Activated T-helper 1 cell treated with anti-CD3 and anti-CD28 coated beads, Interleukin-2, amount 50 U/mL, for 16 hours (primary cell): Measurements from ENCODE around the gene ATXN10.

Experiments
- DNase-seq, 2 donors: peaks; one replicate each; pipeline ENCODE4 v3.0.0-alpha.2; 2020; ENCODE audit warnings: low read depth in 1 of 2, low spot score in 1 of 2

Gene ATXN10

DNA sequence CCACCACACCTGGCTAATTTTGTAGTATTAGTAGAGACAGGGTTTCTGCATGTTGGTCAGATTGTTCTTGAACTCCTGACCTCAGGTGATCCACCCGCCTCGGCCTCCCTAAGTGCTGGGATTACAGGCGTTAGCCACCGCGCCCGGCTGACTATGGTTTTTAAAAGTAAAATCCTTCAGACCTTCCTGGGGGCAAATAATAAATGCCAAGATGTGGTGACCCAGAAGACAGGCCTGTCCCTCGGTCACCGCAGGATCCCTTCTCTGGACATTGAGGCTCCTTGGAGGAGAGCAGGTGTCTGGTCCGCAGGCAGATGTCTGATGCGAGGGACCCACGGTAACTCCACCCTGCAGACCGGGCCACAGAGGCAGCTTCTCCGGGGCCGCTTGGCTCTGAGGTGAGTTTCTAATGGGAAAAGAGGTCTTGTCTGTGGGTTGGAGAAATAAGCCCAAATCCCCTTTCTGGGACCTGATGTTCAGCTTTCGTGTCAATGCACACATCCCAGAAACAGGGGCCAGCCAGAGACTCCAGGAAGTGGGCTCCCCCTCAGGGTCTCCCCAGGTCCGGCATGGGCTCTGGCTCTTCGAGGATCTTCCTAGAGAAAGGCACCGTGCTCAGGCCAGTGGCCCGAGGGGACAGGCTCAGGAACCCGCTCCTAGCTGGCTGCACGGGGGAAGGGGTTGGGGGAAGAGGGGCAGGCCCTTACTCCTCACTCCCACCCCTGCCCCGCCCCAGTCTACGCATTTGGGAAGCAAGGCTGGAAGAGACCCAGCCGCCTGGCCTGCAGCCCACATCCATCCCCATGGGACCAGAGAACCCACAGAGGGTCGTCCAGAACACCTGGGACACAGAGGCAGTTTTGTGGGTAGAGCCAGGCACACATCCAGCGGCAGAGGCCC is 204.8 kb downstream of the ATXN10 start:
- peak in 1 of 2 donors; percentile 2 for DNase-seq

DNA sequence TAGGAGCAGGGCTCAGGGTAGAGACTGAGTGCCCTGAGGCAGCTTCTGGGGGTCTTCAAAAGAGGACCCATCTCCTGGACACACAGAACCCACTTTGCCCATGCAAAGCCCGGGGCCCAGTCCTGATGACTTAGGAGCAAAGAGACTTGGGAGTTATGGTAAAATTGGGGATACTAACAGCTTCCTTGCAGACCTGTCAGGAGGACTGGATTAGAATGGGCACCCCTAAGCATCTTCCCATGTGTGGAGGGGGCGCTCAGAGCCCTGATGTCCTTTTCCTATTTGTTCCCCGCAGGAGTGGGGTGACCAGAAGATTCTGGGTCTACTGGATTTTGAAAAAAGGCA is 205.4 kb downstream of the ATXN10 start:
- no peak for DNase-seq

DNA sequence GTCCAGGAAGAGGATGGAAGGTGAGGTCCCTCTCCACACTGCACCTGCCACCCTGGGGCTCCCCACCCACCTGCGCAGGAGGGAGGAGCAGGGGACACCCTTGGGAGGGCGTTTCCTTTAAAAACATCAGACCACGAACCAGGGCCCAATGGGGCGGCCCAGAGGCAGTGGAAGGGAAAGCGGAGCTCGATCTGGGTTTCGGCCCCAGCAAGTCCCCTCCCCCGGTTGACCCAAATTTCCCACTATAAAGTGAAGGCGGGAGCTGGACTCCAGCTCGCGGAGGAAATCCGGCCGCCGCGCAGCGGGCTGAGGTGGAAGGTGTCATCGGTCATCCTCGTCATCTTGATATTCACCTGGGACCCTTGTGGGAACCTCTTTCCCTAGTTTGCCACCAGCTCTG is 206.0 kb downstream of the ATXN10 start:
- peak in 1 of 2 donors; percentile 3 for DNase-seq

DNA sequence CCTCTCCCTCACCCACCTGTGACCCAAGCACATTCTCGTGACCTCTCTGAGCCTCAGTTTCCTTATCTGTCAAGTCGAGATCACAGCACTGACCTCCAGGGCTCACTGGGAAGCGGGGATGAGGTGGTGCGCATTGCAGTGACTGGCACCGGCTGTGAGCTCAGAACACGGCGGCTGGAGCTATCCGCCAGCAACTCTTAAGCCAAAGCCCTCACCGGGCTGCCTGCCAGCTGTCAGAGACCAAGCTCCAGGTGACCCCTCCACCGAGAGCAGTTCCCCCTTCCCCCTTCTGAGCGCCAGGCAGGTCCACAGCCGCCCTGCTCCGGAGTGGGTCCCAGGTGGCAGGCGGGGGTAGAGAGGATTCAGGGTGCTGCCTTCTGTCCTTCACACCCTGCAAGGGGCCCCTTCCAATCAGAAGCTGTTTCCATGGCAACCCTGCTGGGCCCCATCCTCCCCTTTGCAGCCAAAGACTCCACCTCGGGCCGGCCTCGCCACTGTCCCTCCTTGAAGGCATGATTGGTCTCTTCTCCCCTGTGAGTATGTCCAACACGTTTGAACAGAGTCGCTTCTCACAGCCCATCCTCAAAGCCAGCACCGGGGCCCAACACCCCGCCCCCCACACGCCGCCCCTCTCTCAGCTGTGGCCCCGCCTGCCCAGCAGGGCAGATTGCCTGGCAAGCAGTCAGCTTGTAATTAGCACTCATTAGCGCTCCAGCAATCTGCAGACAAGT is 206.6 kb downstream of the ATXN10 start:
- DNase-seq = peak in 1 of 2 donors; percentile 0

DNA sequence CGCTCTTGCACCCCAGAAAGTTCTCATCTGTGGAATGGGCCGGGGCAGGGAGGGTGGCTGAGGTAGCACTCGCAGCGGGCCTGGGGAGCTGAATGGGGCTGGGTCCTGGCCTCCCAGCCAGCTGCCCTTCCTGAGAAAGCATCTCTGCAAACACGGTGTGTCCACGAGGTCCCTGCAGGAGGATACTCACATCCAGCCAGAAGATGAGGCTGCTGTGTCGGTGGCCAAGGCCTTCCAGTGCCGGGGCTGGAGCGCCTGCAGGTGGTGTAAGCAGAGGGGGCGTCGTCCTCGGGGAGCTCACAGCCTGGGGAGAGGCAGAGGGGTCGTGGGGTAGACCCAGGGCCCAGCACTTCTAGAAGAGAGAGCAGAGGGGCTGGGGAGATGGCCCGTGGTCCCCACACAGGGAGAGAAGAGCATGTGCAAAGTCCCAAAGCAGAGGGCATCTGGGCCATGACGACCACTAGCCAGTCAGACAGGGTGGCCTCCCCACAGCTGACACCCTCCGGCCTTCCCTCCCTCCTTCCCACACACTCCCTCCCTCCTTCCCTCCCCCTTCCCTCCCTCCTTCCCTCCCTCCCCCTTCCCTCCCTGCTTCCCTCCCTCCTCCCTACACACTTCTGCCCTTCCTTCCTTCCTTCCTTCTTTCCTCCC is 207.4 kb downstream of the ATXN10 start:
- DNase-seq = no peak

DNA sequence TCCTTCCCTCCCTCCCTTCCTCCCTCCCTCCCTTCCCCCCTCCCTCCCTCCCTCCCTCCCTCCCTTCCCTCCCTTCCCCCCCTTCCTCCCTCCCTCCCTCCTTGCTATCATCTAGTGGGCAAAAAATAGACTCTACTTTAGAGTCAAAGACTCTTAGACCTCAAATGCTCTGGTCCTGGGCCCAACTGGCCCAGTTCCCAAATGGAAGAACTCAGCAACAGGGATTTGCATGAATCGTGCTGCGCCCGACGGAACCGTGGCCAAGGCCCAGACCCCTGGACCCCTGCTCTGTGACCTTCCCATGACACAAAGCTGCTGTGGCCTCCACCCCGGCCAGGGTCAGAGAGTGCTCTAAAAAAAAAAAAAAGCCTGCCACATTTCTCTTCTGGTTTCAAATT is 207.9 kb downstream of the ATXN10 start:
- no peak for DNase-seq

DNA sequence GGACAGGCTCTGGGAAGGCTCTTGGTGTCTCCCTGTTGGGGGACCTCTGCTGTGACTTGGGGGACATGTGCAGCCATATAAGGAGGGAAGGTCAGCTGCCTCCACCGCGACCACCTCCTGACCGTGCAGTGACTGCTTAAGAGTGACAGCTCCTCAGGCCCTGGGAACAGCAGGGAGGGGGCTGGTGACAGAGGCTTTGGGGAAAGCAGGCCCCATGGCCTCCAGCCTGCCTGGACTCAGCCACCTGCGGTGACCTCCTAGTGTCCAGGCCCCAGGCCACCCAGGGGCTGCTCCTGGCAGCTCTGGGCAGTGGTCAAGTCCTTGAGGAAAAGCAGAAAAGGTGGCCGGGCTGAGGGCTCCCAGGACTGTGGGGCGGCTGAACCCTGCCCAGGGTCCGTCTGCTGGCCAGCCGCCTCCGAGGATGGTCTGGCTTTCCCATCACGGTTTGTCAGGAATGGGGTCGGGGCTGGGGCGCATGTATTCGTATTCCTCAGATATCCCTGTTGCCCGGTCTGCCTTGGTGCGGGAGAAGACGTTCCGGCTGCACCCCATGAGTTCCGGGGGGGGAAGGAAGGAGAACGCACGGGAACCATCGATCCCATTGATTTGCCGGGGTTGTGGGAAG is 208.6 kb downstream of the ATXN10 start:
- DNase-seq = no peak

DNA sequence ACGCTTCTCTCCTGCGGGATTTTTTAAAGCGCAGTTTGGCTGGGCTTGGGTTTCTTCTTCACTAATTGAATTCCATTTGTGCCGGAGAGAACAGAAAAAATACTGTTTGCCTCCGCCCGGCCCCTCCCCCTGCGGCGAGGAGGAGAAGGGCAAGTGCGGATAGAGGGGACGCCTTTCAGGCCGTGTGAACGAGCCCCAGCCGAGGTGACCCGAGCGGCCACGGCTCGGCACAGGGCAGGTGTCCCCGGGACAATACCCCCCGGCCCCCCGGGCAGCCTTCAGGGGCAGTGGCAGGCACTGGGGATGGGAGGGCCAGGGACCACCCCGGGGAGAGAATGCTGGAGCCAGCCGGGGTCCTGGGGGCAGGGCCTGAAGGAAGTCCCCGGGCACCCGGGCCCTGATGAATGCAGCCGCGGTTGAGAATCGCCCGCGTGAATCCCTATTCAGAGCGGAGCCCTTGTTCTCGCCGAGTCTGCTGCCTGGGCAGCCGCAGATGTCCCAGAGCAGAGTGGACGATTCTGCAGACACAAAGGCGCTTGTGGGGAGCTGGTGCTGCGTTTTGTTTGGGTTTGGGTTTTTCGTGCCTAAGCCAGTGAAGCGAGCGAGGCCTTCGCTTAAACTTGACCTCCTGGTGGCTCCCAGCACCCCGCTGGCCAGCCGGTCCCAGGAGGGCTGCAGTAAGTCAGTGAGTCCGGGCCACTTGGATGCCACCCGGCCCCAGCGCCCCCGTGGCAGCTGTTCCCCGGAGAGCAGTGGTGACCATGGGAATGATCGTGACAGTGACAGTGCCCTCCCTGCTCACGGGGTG is 209.3 kb downstream of the ATXN10 start:
- no peak for DNase-seq

DNA sequence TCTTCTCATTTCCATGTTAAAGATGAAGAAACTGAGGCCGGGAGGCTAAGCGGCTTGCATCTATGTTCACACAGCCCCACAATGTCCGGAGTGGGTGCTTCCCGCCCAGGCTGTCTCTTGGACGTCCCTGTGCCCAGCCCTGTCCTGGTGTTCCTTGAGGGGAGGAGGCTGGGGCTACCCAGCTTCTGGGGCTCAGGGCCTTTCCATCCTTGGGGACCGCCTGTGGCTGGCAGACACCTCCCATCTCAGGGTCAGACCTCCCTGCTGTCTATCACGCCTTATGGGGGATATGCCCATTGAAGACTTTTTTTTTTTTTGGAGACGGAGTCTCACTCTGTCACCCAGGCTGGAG is 209.9 kb downstream of the ATXN10 start:
- no peak for DNase-seq

DNA sequence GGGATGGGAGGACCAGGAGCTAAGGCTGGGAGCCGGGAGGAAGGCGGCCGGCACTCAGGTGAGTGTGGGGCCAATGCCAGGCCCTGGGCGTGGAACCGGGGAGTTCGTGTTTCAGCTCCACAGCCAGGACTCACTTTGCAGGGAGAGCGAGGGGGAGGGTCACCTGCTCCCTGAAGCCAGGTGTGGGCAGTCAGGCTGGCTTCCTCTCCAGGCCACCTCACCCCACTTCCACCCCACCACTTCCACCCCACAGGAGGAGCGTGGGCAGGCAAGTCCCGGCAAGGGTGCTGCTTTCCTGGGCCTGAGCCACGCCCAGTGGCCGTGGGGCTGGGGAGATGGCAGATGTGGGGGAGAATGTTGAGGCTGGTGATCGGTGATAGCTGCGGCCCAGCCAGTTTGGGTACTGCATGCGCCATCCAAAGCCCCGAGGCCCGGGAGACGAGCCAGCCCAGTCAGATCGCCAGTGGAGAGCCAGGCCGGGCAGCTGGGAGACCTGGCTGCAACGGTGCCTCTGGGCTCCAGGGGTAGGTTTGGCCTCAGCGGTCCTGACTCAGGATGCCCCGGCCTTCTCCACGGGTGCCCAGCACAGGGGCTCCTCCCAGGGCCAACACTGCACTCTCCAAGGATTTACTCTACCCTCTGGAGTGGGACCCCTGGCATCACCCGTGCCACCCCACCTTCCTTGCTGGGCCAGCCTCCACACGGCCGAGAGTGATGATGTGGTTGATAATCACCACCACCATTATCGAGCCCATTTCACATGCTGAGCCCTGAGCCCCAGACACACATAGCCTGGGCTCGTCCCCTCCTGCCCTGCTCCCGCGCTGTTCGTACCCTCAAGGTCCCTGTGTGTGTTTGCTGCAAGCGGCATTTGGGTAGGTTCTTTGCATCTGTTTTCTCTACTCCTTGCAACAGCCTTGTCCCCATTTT is 211.5 kb downstream of the ATXN10 start:
- no peak for DNase-seq

DNA sequence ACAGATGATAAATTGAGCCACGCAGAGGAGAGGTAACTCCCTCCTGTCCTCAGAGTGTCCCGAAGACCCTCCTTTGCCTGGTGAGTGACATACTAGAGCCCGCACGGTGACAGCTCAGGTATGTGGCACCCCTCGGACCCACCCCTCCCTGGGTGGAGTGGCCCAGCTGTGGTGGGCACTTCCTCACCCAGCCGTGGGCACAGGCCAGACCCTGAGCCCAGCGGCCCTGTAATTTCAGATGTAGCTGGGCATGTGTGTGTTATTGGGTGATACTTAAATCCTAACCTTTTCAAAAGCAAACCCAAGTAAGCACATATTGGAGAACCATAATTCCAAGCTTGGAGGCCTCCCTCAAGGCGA is 212.2 kb downstream of the ATXN10 start:
- no peak for DNase-seq

DNA sequence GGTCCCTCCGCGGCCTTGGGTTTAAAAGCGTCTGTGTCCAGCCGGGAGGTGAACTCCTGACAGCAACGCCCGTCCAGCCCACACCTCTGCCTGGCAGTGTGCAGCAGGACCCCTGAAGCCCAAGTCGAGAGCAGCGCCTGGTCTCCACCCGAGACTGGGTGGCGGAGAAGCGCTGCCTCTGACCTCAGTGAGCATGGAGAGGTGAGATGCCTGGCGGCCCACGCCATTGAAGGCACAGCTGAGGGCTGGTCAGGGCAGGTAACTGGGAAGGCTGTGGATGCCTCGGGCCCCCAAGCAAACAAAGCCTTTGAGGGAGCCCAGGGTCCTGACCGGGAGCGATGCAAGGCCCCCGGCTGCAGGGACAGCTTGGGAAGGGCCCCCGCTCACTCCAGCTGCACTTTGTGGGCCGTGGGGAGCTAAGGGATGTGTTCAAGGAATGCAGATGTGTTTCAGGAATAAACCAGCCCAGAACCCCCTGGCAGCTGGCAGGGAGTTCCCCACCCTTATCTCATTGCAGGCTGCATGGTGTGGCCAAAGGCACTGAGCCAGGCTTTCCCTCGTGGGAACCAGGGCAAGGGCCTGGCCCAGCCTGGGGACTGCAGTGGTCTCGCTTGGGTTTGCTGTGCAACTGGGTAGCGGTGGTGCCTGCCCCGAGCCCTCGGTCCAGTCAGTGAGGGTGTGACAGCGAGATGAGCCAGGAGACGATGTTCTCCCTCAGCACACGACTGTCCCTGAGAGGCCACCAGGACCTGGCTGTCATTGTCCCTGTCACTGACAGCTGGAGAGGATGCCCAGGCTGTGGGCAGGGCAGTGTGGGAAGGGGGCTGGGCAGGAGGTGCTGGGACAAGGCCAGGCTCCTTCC is 212.8 kb downstream of the ATXN10 start:
- DNase-seq = no peak

DNA sequence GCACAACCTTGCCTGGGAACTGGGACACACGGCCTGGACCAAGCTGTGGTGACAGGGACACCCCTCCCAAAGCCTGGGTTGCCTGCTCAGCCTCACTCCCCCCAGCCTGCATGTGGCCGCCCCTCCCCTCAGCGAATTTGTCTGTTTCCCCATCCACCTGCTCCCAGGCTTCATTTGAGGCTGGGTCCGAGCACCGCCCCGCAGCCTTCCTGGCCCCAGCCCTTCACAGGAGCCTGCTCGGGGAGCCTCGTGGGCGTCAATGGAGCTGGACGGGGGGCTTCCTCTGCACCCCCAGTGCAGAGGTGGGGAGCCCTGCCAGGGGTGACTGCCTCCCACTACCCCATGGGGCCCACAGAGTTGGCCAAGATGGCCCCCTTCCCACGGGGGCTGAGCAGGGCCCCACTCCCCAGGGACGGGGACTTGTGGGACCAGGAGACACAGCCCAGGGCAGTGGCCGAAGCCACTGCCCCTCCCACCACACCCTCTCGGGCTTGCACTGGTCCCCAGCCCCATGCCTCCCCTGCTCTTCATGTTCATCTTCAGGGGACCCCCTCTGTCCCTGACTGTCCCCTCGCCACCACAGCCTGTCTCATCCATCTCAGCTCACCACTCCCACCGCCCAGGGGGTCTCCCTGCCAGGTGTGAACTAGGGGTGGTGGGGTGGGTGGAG is 213.7 kb downstream of the ATXN10 start:
- no peak for DNase-seq

DNA sequence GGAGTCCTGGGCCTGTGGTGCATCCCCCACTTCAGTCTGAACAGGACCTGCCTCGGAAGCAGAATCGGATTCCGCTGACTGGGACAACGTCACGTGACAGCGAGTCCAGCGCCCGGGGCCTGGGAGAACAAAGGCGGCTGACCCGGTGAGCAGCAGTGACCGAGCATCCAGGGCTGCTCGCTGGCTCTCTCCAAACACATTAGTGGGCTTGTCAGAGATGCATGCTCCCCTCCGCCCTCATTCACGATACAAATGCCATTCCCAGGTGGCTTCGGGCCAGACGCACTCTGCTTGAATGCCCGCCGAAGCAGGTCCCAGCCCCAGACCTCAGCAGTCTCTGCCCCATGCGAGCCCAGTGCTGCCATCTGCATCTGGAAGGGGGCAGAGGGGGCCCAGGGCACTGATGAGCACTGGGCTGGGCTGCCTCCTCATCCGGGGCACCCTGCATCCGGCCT is 214.3 kb downstream of the ATXN10 start:
- no peak for DNase-seq

DNA sequence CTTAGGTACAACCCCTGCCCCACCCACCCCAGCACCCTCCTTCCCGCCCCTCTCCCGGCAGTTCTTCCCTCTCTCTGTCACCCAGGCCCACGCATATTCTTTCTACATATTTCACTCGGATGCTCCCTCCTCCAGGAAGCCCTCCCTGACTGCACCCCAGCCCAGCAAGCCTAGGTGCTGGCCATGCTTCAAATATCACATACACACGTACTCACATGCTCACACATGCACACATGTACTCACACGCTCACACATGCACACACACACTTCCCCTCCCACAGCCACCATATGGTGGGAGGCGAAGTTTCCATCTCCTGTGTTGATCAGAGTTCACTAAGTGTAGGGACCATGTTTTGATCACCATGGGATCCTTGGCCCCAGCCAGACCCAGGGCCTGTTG is 214.9 kb downstream of the ATXN10 start:
- DNase-seq = no peak

DNA sequence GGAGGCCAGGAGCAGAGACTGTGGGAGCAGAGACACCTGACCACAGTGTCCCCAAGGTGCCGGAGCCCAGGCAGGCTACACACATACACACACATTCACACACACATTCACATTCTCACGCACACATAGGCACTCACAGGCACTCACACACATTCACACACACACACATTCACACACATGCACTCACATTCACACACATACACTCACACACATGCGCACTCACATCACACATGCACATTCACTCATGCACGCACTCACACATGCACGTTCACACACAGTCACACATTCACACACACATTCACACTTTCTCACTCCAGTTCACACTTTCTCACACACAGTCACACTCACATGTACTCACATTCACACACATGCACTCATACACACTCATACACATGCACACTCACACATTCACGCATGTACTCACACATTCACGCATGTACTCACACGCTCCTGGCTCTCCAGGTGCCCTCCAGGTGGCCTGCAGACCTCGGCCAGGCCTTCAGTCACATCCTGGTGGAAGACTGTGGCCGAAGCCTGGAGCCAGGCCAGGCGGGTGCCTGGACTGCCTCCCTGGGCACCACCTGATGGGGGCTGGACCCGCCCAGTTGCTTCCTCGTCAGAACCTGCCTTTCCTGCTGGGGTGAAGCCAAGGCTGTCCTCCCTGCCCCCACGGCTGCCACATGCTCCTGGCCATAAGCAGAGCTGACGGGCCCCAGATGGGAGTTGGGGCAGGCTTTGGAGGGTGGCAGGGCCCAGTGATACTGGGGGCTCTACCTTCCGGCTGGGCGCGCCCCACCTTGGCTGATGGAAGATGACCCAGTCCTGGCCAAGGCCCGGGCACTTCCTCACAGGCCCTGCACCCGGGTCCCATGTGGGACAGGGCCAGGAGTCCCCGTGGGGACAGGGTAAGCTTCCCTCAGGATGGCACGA is 215.8 kb downstream of the ATXN10 start:
- DNase-seq = no peak
